Heart right ventricle (tissue), 16 donors: ENCODE results near the gene KDM1A. TPM values are rescaled to one million over a fixed set of nuclear protein-coding genes. Genes with fewer than 3 reads are reported as not detected.
A peak's percentile ranks its signal among the peaks of the same experiment; 100 is the strongest.

Experiments used
- ATAC-seq, 8 donors: fragments of 200-7000 bp; cut with Tn5 transposase; one replicate each; pipeline ENCODE4 v1.9.1; 2020; ENCODE audit warnings: mild to moderate bottlenecking in 8 of 8, moderate library complexity in 8 of 8, moderate number of reproducible peaks in 1 of 8
- DNase-seq, 2 donors: peaks; one replicate each; pipeline ENCODE4 v3.0.0-alpha.2; 2020
- H3K27ac ChIP-seq, 10 donors: fragments of 200-600 bp; sonication (generic) in 2 of 10; one replicate each; pipeline versions ENCODE4 v1.5.0 to v1.8.0; 2020 to 2022; ENCODE audit warnings: mild to moderate bottlenecking in 3 of 10
- H3K27me3 ChIP-seq, 7 donors: fragments of 200-600 bp; one replicate each; pipeline ENCODE4 v1.8.0; 2021 to 2022; ENCODE audit warnings: mild to moderate bottlenecking in 2 of 7
- H3K36me3 ChIP-seq, 9 donors: fragments of 200-600 bp; sonication (generic) in 1 of 9; one replicate each; pipeline versions ENCODE4 v1.5.0 to v1.8.0; 2020 to 2022; ENCODE audit warnings: mild to moderate bottlenecking in 2 of 9
- H3K4me1 ChIP-seq, 9 donors: fragments of 200-600 bp; sonication (generic) in 1 of 9; one replicate each; pipeline versions ENCODE4 v1.5.0 to v1.8.0; 2020 to 2022; ENCODE audit warnings: mild to moderate bottlenecking in 4 of 9
- H3K4me3 ChIP-seq, 10 donors: fragments of 200-600 bp; sonication (generic) in 2 of 10; one replicate each; pipeline versions ENCODE4 v1.5.0 to v1.8.0; 2020 to 2022; ENCODE audit warnings: mild to moderate bottlenecking in 7 of 10, moderate library complexity in 2 of 10
- H3K9me3 ChIP-seq, 11 donors: fragments of 200-600 bp in 10 of 11; sonication (generic) in 2 of 11; one replicate each; pipeline versions ENCODE4 v1.5.0 to v1.8.0; 2013 to 2022; ENCODE audit warnings: mild to moderate bottlenecking in 2 of 11, control low read depth in 1 of 11, moderate library complexity in 1 of 11
- WGBS, 2 donors: extraction: QIAGEN DNeasy Blood & Tissue Kit; methylation state at CpG; one replicate each; pipeline ENCODE4 v1.1.7; 2013; ENCODE audit warnings: inconsistent platforms in 1 of 2; 5-methylcytosine and 5-hydroxymethylcytosine counted together
- intact Hi-C, 10 donors: fragments of 100-400 bp; cut with DNase I; formaldehyde crosslinking; loops; one replicate each; pipeline versions ENCODE4 v1.11.1 to v1.14.2; 2022
- polyA plus RNA-seq, 2 donors: library from polyadenylated mRNA; stranded (reverse); fragments of 200-250 nt; gene quantifications; one replicate each; pipeline ENCODE4 v1.2.3, GENCODE V29; 2013
- total RNA-seq, 10 donors: library from RNA; stranded (reverse); fragmentation: NEBNext Ultra II Directional in 3 of 10; extraction: Animal tissue kit (Norgen Biotek cat#: 25700) in 3 of 10; gene quantifications; one replicate each; pipeline versions ENCODE4 v1.2.1 to v1.2.4, GENCODE V29; 2021 to 2023
- TF ChIP-seq, protein P1 (sequence below), 9 donors: fragments of 200-600 bp; sonication (generic) in 2 of 9; IDR thresholded peaks; one replicate each; pipeline versions ENCODE4 v1.5.0 to v1.8.0; 2021 to 2022; ENCODE audit warnings: antibody characterized with exemption in 9 of 9, mild to moderate bottlenecking in 5 of 9, moderate library complexity in 1 of 9
- donor health status: Arrhythmogenic right ventricular cardiomyopathy.
- donor health status: ischemic (EF 13 %, LVEDD 7.1; RV severe dilation, severe dysfunction).
- donor health status: healthy with polysubstance abuse.
- donor health status: DM: no; HTN: yes; CAD: no.
- donor health status: DM: no; HTN: no; CAD: no.
- donor health status: ischemic (EF 25% LVEDD 6.9; RV normal size, moderate dysfunction).
- donor health status: ischemic (EF 25% LVEDD 5.7; RV mildly dilated, moderate dysfunction).
- donor health status: healthy.
- donor health status: DM: yes; HTN: yes; CAD: no.
- donor health status: Ischemic cardiomyopathy.
- donor health status: ischemic (EF 35%, LVEDD 5.7; RV mildly dilated, moderate dysfunction).
- donor health status: nonischemic (EF 11% LVEDD 7.7; RV severe dilation, severe dysfunction).
- donor health status: DM: yes; HTN: yes; CAD: no.
- donor health status: PGD.
- donor health status: ischemic (EF 29% LVEDD 5.4; RV normal size, mild dysfunction).
- donor health status: nonischemic (EF 23%, LVEDD 6.1; RV moderate dilation, normal function).

KDM1A gene
- total and polyA plus RNA-seq, 12 donors, result 12.4 to 35.0 (median 27.3) TPM

DNA sequence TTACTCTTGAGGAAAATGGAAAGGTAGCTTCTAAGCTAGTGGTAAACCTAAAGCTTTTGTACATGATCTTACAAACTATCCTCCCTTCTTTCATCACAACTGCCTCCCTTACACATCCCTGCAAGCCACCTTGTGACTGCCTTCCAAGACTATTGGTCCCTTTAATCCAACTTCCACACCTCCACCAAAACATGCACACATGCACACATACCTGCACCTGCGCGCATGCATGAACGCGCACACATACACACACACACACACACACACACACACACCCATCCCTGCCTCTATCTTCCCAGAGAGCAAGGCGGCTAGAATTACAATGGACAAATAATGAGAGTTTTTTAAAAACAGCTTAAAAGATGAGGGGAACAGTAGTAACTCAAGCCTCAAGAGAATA is 91.1 kb downstream of the KDM1A start:
- H3K4me3 ChIP-seq, result no peak overlapping the region
- WGBS, 2 donors, result 96 to 97% methylated on average over 5 of the region's 5 CpGs
- H3K27ac ChIP-seq, result no peak overlapping the region
- H3K9me3 ChIP-seq, result no peaks in the 10 kb centered on the region
- TF ChIP-seq, protein P1, sequence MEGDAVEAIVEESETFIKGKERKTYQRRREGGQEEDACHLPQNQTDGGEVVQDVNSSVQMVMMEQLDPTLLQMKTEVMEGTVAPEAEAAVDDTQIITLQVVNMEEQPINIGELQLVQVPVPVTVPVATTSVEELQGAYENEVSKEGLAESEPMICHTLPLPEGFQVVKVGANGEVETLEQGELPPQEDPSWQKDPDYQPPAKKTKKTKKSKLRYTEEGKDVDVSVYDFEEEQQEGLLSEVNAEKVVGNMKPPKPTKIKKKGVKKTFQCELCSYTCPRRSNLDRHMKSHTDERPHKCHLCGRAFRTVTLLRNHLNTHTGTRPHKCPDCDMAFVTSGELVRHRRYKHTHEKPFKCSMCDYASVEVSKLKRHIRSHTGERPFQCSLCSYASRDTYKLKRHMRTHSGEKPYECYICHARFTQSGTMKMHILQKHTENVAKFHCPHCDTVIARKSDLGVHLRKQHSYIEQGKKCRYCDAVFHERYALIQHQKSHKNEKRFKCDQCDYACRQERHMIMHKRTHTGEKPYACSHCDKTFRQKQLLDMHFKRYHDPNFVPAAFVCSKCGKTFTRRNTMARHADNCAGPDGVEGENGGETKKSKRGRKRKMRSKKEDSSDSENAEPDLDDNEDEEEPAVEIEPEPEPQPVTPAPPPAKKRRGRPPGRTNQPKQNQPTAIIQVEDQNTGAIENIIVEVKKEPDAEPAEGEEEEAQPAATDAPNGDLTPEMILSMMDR (IDR thresholded peaks at IDR 0.05), result no peak
- intact Hi-C loops, result loop anchor here in 1 of 10 donors (5.0 kb wide), 1 partner anchor 42 kb away; no protein-coding TSS in a partner anchor
- DNase-seq (no peak), ATAC-seq (peak in 1 of 8 donors; percentile 10)
- H3K27me3 ChIP-seq, result no peaks in the 10 kb centered on the region
- peaks cover 0 to 39% (median 13%) of the 10 kb centered on the region in 9 donors for H3K36me3 ChIP-seq
- peaks cover 0 to 51% (median 36%) of the 10 kb centered on the region in 9 donors for H3K4me1 ChIP-seq

DNA sequence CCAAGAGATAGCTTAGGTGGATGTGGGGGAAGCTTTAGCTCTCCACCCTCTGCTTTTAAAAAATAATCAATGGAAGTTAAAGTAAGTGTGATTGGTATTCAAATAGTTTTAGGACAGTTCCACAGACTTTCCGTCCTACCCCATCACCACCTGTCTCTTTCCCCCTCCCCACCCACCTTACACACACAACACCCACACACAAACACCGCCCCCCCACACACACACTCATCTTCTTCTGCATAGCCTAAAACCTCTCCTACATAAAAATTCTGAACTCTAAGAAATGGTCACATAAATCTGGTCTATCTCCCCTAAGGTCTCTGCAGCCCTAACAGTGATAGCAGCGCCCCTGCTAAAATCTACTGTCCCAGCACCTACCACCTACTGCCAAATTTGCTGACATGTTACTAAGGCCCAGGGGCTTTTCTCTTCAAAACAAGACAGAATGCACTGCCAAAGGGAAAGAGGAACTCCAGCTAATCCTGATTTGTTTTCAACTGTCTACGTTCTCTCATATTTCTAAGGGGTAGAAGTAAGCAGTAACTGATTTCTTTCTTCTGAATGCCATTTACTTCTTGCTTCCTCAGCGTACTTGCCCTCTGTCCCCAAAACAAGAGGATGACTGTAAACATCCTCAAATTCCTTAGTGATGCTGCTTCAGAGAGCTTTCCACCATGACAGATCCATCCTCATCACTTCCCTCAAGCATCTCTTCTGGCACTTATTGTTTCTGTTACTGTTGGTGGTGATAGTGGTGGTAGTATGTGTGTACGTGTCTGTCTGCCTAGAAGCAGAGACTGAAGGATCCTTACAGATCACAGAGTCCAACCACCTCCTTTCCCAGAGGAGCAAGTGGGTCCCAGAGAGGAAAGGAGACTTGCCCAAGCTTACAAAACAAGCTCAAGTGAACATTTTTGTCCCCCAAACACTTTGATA is 92.6 kb downstream of the KDM1A start:
- intact Hi-C loops, result loop anchor here in 1 of 10 donors (5.0 kb wide), 1 partner anchor 40 kb away; no protein-coding TSS in a partner anchor
- ATAC-seq (no peak), DNase-seq (no peak)
- peak overlapping the region in 2 of 10 donors; percentile 1 to 29 for H3K27ac ChIP-seq
- H3K4me3 ChIP-seq, result no peak overlapping the region
- no peaks in the 10 kb centered on the region for H3K27me3 ChIP-seq
- H3K4me1 ChIP-seq, result peaks cover 0 to 57% (median 40%) of the 10 kb centered on the region in 9 donors
- TF ChIP-seq, protein P1 (IDR thresholded peaks at IDR 0.05), result no peak
- H3K36me3 ChIP-seq, result peaks cover 0 to 27% (median 7%) of the 10 kb centered on the region in 9 donors
- no peaks in the 10 kb centered on the region for H3K9me3 ChIP-seq
- 75% methylated on average over 6 of the region's 6 CpGs for WGBS, 2 donors

DNA sequence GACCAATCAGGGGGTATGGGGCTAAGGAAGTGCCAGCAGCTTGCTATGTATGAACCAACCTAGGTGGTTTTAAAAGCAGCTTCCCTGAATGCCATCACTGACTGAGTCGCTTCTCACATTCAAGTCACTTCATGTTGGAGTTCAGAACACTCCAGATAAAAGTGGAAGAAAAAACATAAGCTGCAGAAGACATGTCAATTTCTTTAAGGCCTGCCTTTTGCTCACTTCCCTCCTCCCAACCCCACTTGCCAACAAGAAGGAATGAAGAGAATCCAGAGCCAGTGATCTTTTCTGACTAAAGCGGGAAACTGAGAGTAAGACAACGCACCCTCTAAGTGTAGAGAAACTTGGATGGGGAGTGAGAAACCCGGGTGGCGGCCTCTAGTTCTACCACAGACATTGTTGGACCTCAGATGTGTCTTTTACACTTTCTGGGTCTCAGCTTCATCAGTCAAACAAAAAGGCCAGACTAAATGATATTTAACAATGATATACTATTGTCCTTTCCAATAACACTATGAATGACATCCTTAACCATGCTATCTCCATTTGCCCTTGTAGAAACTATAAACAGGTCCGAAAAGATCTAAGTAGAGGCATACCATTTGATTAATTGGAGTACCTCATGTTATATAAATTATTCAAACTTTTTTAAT is 95.3 kb downstream of the KDM1A start:
- no peak for DNase-seq
- TF ChIP-seq, protein P1 (IDR thresholded peaks at IDR 0.05), result no peak
- Histone ChIP-seq H3K4me3 (no peak overlapping the region), H3K27me3 (no peaks in the 10 kb centered on the region), H3K9me3 (no peaks in the 10 kb centered on the region), H3K4me1 (peaks cover 3 to 76% (median 51%) of the 10 kb centered on the region in 9 donors), H3K27ac (peak overlapping the region in 4 of 10 donors; percentile 4 to 67 (median 22)), H3K36me3 (no peaks in the 10 kb centered on the region)
- ATAC-seq, result peak in 1 of 8 donors; percentile 19
- 66 to 68% methylated on average over 6 of the region's 6 CpGs for WGBS, 2 donors
- intact Hi-C loops, result loop anchor here in 1 of 10 donors (5.0 kb wide), 1 partner anchor 38 kb away; no protein-coding TSS in a partner anchor

DNA sequence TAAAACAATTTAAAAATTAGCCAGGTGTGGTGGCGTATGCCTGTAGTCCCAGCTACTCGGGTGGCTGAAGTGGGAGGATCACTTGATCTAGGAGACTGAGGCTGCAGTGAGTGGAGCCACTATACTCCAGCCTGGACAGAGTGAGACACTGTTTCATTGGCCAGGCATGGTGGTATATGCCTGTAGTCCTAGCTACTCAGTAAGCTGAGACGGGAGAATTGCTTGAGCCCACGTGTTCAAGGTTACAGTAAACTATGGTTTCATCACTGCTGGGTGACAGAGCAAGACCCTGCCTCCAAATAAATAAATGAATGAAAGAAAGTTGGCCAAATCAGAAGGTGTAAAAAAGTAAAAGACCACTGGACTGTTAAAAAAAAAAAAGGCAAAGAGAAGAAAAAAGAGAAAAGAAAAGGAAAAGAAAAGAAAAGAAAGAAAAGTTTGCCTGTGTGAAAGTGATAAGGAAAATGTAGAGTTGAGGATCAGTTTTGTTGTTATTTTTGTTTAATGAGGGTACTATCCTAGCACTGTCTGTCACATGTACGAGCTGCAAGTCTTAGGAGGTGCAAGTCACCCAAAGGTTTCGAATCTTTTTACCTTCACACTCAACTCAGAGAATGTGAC is 97.1 kb downstream of the KDM1A start:
- intact Hi-C loops, result no loop called here
- Histone ChIP-seq H3K27me3 (no peaks in the 10 kb centered on the region), H3K4me3 (no peak overlapping the region), H3K36me3 (no peaks in the 10 kb centered on the region), H3K4me1 (peaks cover 3 to 81% (median 65%) of the 10 kb centered on the region in 9 donors), H3K9me3 (no peaks in the 10 kb centered on the region), H3K27ac (no peak overlapping the region)
- ATAC-seq, result no peak
- WGBS, 2 donors, result 90 to 91% methylated on average over 6 of the region's 6 CpGs
- TF ChIP-seq, protein P1 (IDR thresholded peaks at IDR 0.05), result no peak
- DNase-seq, result no peak
